ENCODE results near the gene AMMECR1. TPM values are rescaled to one million over a fixed set of nuclear protein-coding genes. Genes with fewer than 3 reads are reported as not detected.
"Not testable (repeated sequence)": the region's sequence is repeated elsewhere in the genome, so short reads cannot be mapped to it uniquely, and the experiment has no call there.

Gene AMMECR1
- total and polyA plus RNA-seq, 7 donors: 0.69 to 2.4 (median 1.2) TPM

- Histone ChIP-seq H3K4me3 (no peak overlapping the region), H3K36me3 (ENCODE audit: insufficient read depth in 1 of 2, low read depth in 1 of 2) (no peaks in the 10 kb centered on the region), H3K9me3 (no peaks in the 10 kb centered on the region), H3K4me1 (no peaks in the 10 kb centered on the region), H3K27me3 (ENCODE audit: insufficient read depth in 3 of 3, low read length in 2 of 3) (peaks cover 0 to 7% (median 0%) of the 10 kb centered on the region in 3 donors), H3K27ac (no peak overlapping the region)
- no peak for ATAC-seq
- intact Hi-C loops (cut with DNase I): no loop called here
- no peak for DNase-seq
- TF ChIP-seq CTCF (IDR thresholded peaks at IDR 0.05): no peak
- WGBS, 3 donors: 85 to 100% (median 95%) methylated on average over 1 of the region's 1 CpG
Observed at GRCh38 chrX:110250847-110251246, 67.0 kb downstream of the AMMECR1 start.

- 61 to 81% (median 79%) methylated on average over 1 of the region's 1 CpG for WGBS, 3 donors
- intact Hi-C loops (cut with DNase I): no loop called here
Observed at GRCh38 chrX:110248578-110248977, 69.3 kb downstream of the AMMECR1 start.

GRCh38 chrX:110245011-110245410, 72.9 kb downstream of the AMMECR1 start:
- Histone ChIP-seq H3K27me3 (ENCODE audit: insufficient read depth in 3 of 3, low read length in 2 of 3) (peaks cover 0 to 7% (median 0%) of the 10 kb centered on the region in 3 donors), H3K9me3 (no peaks in the 10 kb centered on the region), H3K4me3 (no peak overlapping the region), H3K4me1 (no peaks in the 10 kb centered on the region), H3K27ac (no peak overlapping the region), H3K36me3 (ENCODE audit: insufficient read depth in 1 of 2, low read depth in 1 of 2) (no peaks in the 10 kb centered on the region)
- ATAC-seq (no peak), DNase-seq (no peak)
- no peak for TF ChIP-seq CTCF (IDR thresholded peaks at IDR 0.05)
- intact Hi-C loops (cut with DNase I): no loop called here

More at GRCh38 chrX:110248578-110248977, 69.3 kb downstream of the AMMECR1 start:
- ATAC-seq (no peak), DNase-seq (no peak)
- Histone ChIP-seq H3K27ac (no peak overlapping the region), H3K9me3 (no peaks in the 10 kb centered on the region), H3K27me3 (ENCODE audit: insufficient read depth in 3 of 3, low read length in 2 of 3) (peaks cover 0 to 7% (median 0%) of the 10 kb centered on the region in 3 donors), H3K4me3 (no peak overlapping the region), H3K36me3 (ENCODE audit: insufficient read depth in 1 of 2, low read depth in 1 of 2) (no peaks in the 10 kb centered on the region), H3K4me1 (no peaks in the 10 kb centered on the region)
- TF ChIP-seq CTCF (IDR thresholded peaks at IDR 0.05): no peak

DNA sequence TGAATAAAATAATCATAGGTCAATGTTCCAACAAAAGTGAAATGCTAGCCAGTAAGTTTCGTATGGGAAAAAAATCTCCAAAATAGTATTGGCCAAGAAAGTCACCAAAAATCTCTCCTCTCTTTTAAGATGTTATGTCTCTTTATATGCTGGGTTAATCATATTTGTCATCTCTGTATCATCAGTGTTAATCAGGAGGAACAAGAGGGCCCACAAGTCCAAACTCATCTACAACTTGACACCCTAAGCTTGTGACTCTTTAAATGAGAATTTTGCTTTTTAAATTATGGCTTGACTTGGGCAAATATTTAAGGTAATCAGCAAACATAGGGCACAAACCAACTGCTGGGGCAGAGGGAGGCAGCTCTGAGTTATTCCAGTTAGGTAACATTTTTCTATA, 75.5 kb downstream of the AMMECR1 start:
- DNase-seq (no peak), ATAC-seq (no peak)
- WGBS, 3 donors: 56 to 90% (median 80%) methylated on average over 1 of the region's 1 CpG
- TF ChIP-seq CTCF (IDR thresholded peaks at IDR 0.05): no peak
- no peak overlapping the region for H3K4me3 ChIP-seq
- no peak overlapping the region for H3K27ac ChIP-seq
- peaks cover 0 to 7% (median 0%) of the 10 kb centered on the region in 3 donors for H3K27me3 ChIP-seq (ENCODE audit: insufficient read depth in 3 of 3, low read length in 2 of 3)
- intact Hi-C loops (cut with DNase I): no loop called here
- no peaks in the 10 kb centered on the region for H3K36me3 ChIP-seq (ENCODE audit: insufficient read depth in 1 of 2, low read depth in 1 of 2)
- no peaks in the 10 kb centered on the region for H3K4me1 ChIP-seq
- no peaks in the 10 kb centered on the region for H3K9me3 ChIP-seq

GRCh38 chrX:110241816-110242215, 76.1 kb downstream of the AMMECR1 start:
- Histone ChIP-seq H3K4me3 (no peak overlapping the region), H3K27ac (no peak overlapping the region), H3K27me3 (ENCODE audit: insufficient read depth in 3 of 3, low read length in 2 of 3) (peaks cover 0 to 2% (median 0%) of the 10 kb centered on the region in 3 donors), H3K4me1 (no peaks in the 10 kb centered on the region), H3K9me3 (no peaks in the 10 kb centered on the region), H3K36me3 (ENCODE audit: insufficient read depth in 1 of 2, low read depth in 1 of 2) (no peaks in the 10 kb centered on the region)
- intact Hi-C loops (cut with DNase I): no loop called here
- WGBS, 3 donors: 43 to 48% (median 45%) methylated on average over 1 of the region's 1 CpG
- TF ChIP-seq CTCF (IDR thresholded peaks at IDR 0.05): no peak
- no peak for DNase-seq
- peak in 3 of 4 donors; percentile 42 to 79 (median 70) for ATAC-seq

DNA sequence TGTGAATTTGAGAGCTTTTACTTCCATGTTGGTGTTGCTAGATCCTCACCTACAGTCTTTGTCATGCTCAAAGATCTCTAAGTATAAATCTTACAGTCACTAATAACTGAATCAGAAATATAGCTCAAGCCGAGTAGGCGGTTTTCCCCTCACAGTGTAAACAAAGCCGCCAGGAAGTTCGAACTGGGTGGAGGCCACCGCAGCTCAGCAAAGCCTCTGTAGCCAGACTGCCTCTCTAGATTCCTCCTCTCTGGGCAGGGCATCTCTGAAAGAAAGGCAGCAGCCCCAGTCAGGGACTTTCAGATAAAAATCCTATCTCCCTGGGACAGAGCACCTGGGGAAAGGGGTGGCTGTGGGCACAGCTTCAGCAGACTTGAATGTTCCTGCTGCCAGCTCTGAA, 79.6 kb downstream of the AMMECR1 start:
- WGBS, 3 donors: 46 to 71% (median 63%) methylated on average over 5 of the region's 5 CpGs
- H3K27me3 ChIP-seq (ENCODE audit: insufficient read depth in 3 of 3, low read length in 2 of 3); H3K36me3 ChIP-seq (ENCODE audit: insufficient read depth in 1 of 2, low read depth in 1 of 2); H3K27ac ChIP-seq; ATAC-seq; H3K4me3 ChIP-seq; intact Hi-C loops (cut with DNase I); H3K9me3 ChIP-seq; DNase-seq; H3K4me1 ChIP-seq: not testable (repeated sequence)

DNA sequence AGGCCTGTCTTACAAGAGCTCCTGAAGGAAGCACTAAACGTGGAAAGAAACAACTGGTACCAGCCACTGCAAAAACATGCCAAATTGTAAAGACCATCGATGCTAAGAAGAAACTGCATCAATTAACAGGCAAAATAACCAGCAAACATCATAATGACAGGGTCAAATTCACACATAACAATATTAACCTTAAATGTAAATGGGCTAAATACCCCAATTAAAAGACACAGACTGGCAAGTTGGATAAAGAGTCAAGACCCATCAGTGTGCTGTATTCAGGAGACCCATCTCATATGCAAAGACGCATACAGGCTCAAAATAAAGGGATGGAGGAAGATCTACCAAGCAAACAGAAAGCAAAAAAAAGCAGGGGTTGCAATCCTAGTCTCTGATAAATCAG, 86.4 kb downstream of the AMMECR1 start:
- WGBS, 3 donors: 88 to 96% (median 94%) methylated on average over 3 of the region's 3 CpGs
- intact Hi-C loops (cut with DNase I); ATAC-seq; H3K4me3 ChIP-seq; DNase-seq; H3K4me1 ChIP-seq; H3K27me3 ChIP-seq (ENCODE audit: insufficient read depth in 3 of 3, low read length in 2 of 3); H3K27ac ChIP-seq; H3K9me3 ChIP-seq; H3K36me3 ChIP-seq (ENCODE audit: insufficient read depth in 1 of 2, low read depth in 1 of 2): not testable (repeated sequence)

Measured in psoas muscle (tissue), 8 donors.